ENCODE data around the gene TBL2. TPM values are rescaled to one million over a fixed set of nuclear protein-coding genes. Genes with fewer than 3 reads are reported as not detected.

TBL2 gene
- total and polyA plus RNA-seq, 2 experiments from 2014 or later = 6.9 to 27.8 TPM

DNA sequence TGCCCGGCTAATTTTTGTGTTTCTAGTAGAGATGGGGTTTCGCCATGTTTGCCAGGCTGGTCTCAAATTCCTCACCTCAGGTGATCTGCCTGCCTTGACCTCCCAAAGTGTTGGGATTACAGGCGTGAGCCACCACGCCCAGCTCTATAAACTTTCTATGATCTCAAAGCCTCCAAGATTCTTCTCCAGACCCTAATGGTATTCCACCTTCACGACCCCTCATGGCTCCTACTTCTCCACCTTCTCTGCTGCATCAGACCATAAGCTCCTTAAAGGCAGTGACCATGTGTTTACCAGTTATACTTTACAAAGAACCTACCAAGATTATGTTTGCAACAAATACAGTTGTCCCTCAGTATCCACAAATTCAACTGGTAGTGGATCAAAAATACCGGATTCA lies 46.2 kb downstream of the TBL2 start (continued):
- no peak for TF ChIP-seq POLR2AphosphoS5 (IDR thresholded peaks at IDR 0.05; ENCODE audit: low read depth)
- TF ChIP-seq, protein P1, sequence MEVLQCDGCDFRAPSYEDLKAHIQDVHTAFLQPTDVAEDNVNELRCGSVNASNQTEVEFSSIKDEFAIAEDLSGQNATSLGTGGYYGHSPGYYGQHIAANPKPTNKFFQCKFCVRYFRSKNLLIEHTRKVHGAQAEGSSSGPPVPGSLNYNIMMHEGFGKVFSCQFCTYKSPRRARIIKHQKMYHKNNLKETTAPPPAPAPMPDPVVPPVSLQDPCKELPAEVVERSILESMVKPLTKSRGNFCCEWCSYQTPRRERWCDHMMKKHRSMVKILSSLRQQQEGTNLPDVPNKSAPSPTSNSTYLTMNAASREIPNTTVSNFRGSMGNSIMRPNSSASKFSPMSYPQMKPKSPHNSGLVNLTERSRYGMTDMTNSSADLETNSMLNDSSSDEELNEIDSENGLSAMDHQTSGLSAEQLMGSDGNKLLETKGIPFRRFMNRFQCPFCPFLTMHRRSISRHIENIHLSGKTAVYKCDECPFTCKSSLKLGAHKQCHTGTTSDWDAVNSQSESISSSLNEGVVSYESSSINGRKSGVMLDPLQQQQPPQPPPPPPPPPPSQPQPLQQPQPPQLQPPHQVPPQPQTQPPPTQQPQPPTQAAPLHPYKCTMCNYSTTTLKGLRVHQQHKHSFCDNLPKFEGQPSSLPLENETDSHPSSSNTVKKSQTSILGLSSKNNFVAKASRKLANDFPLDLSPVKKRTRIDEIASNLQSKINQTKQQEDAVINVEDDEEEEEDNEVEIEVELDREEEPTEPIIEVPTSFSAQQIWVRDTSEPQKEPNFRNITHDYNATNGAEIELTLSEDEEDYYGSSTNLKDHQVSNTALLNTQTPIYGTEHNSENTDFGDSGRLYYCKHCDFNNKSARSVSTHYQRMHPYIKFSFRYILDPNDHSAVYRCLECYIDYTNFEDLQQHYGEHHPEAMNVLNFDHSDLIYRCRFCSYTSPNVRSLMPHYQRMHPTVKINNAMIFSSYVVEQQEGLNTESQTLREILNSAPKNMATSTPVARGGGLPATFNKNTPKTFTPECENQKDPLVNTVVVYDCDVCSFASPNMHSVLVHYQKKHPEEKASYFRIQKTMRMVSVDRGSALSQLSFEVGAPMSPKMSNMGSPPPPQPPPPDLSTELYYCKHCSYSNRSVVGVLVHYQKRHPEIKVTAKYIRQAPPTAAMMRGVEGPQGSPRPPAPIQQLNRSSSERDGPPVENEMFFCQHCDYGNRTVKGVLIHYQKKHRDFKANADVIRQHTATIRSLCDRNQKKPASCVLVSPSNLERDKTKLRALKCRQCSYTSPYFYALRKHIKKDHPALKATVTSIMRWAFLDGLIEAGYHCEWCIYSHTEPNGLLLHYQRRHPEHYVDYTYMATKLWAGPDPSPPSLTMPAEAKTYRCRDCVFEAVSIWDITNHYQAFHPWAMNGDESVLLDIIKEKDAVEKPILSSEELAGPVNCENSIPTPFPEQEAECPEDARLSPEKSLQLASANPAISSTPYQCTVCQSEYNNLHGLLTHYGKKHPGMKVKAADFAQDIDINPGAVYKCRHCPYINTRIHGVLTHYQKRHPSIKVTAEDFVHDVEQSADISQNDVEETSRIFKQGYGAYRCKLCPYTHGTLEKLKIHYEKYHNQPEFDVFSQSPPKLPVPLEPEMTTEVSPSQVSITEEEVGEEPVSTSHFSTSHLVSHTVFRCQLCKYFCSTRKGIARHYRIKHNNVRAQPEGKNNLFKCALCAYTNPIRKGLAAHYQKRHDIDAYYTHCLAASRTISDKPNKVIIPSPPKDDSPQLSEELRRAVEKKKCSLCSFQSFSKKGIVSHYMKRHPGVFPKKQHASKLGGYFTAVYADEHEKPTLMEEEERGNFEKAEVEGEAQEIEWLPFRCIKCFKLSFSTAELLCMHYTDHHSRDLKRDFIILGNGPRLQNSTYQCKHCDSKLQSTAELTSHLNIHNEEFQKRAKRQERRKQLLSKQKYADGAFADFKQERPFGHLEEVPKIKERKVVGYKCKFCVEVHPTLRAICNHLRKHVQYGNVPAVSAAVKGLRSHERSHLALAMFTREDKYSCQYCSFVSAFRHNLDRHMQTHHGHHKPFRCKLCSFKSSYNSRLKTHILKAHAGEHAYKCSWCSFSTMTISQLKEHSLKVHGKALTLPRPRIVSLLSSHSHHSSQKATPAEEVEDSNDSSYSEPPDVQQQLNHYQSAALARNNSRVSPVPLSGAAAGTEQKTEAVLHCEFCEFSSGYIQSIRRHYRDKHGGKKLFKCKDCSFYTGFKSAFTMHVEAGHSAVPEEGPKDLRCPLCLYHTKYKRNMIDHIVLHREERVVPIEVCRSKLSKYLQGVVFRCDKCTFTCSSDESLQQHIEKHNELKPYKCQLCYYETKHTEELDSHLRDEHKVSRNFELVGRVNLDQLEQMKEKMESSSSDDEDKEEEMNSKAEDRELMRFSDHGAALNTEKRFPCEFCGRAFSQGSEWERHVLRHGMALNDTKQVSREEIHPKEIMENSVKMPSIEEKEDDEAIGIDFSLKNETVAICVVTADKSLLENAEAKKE (CRISPR knock-in tag; IDR thresholded peaks at IDR 0.05) = no peak

DNA sequence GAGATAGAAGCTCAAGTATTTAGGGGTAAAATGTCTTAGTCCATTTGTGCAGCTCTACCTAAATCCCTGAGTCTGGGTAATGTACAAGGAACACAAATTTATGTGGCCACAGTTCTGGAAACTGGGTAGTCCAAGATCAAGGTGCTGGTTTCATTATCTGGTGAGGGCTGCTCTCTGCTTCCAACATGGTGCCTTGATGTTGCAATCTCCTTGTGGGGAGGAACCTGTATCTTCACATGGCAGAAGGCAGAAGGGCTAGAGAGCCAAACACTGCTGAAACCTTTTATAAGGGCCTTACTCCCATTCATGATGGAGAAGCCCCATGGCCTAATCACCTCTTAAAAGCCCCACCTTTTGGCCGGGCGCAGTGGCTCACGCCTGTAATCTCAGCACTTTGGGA lies 47.6 kb downstream of the TBL2 start:
- Histone ChIP-seq H3F3A (replicated peaks; ENCODE audit: low read depth) (no peaks in the 10 kb centered on the region), H3K4me3 (no peak overlapping the region), H3K9me2 (ENCODE audit: insufficient read depth) (no peaks in the 10 kb centered on the region), H3K27me3 (ENCODE audit: insufficient read depth) (no peaks in the 10 kb centered on the region), H4K20me1 (replicated peaks; ENCODE audit: insufficient read depth) (no peaks in the 10 kb centered on the region), H3K4me1 (ENCODE audit: insufficient read depth) (peaks cover 6% of the 10 kb centered on the region; the same call in 1 of the 2 replicates), H2AFZ (no peak overlapping the region), H3K27ac (ENCODE audit: low read depth) (no peak overlapping the region), H3K36me3 (ENCODE audit: insufficient read depth) (no peaks in the 10 kb centered on the region), H3K4me2 (no peak overlapping the region), H3K79me2 (replicated peaks; ENCODE audit: insufficient read depth) (no peaks in the 10 kb centered on the region)
- peaks cover 10% of the 10 kb centered on the region for H3K4me1 Mint-ChIP-seq
- ATAC-seq (no peak), DNase-seq (ENCODE audit: low spot score) (no peak)
- H3K27me3 Mint-ChIP-seq (ENCODE audit: insufficient read depth, low read depth, poor library complexity) = peaks cover 7% of the 10 kb centered on the region
- no peak overlapping the region for H3K27ac Mint-ChIP-seq
- H3K9me3 Mint-ChIP-seq = no peaks in the 10 kb centered on the region; the same call in 2 of the 3 replicates
- H3K4me3 Mint-ChIP-seq = no peak overlapping the region
- H3K36me3 Mint-ChIP-seq (ENCODE audit: low read depth) = peaks cover 7% of the 10 kb centered on the region; the same call in 2 of the 3 replicates
- TF ChIP-seq, protein P2, sequence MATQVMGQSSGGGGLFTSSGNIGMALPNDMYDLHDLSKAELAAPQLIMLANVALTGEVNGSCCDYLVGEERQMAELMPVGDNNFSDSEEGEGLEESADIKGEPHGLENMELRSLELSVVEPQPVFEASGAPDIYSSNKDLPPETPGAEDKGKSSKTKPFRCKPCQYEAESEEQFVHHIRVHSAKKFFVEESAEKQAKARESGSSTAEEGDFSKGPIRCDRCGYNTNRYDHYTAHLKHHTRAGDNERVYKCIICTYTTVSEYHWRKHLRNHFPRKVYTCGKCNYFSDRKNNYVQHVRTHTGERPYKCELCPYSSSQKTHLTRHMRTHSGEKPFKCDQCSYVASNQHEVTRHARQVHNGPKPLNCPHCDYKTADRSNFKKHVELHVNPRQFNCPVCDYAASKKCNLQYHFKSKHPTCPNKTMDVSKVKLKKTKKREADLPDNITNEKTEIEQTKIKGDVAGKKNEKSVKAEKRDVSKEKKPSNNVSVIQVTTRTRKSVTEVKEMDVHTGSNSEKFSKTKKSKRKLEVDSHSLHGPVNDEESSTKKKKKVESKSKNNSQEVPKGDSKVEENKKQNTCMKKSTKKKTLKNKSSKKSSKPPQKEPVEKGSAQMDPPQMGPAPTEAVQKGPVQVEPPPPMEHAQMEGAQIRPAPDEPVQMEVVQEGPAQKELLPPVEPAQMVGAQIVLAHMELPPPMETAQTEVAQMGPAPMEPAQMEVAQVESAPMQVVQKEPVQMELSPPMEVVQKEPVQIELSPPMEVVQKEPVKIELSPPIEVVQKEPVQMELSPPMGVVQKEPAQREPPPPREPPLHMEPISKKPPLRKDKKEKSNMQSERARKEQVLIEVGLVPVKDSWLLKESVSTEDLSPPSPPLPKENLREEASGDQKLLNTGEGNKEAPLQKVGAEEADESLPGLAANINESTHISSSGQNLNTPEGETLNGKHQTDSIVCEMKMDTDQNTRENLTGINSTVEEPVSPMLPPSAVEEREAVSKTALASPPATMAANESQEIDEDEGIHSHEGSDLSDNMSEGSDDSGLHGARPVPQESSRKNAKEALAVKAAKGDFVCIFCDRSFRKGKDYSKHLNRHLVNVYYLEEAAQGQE (IDR thresholded peaks at IDR 0.05; ENCODE audit: unreplicated experiment) = no peak
- no peak for TF ChIP-seq EZH2 (IDR thresholded peaks at IDR 0.05; ENCODE audit: low read depth, unreplicated experiment)
- TF ChIP-seq ZNF114 (CRISPR knock-in tag; IDR thresholded peaks at IDR 0.05) = no peak
- TF ChIP-seq JUNB (IDR thresholded peaks at IDR 0.05; ENCODE audit: unreplicated experiment) = no peak
- TF ChIP-seq EZH2phosphoT487 (IDR thresholded peaks at IDR 0.05; ENCODE audit: unreplicated experiment) = no peak
- no peak for TF ChIP-seq CREB1 (CRISPR knock-in tag; IDR thresholded peaks at IDR 0.05; ENCODE audit: low read depth)
